Neural cell (in vitro differentiated cells): ENCODE data around the gene CDH7.

Source experiments
- CTCF ChIP-seq: fragments of 450-650 bp; IDR thresholded peaks from 2 replicates; pipeline ENCODE4 v1.5.1; 2014; ENCODE audit warnings: antibody characterized with exemption, mild to moderate bottlenecking, moderate library complexity; ENCODE audit not compliant: poor library complexity, severe bottlenecking
- EZH2 ChIP-seq: fragments of 200-600, 300-800 bp; shearing (Covaris generic), sonication (generic); IDR thresholded peaks from 2 replicates; pipeline ENCODE4 v1.6.1; 2014; ENCODE audit warnings: antibody characterized with exemption, low read length, borderline replicate concordance, mild to moderate bottlenecking; ENCODE audit not compliant: insufficient read depth, poor library complexity, severe bottlenecking
- REST ChIP-seq: IDR thresholded peaks from 2 replicates; pipeline ENCODE4 v1.6.1; 2012; ENCODE audit warnings: borderline replicate concordance

DNA sequence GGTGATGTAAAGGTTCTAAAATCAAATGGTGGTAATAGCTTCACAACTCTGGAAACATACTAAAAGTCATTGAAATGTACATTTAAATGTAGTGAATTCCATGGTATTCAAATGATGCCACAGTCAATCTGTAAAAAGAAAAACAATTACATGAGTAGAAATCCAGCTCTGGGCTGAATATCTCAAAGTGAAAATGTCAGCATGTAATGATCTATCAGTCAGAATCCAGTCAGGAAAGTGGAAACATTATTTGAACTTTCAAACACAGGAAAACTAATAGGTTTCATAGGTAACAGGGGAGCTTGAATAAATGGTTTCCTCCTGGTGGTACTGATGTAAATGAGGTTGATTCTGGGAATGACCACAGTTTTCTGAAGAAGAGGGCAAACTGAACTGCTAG, 186.4 kb downstream of the CDH7 start:
- TF ChIP-seq EZH2 (no peak), REST (peak; percentile 79), CTCF (no peak)
